Occipital lobe (tissue), 2 donors: ENCODE measurements around the gene NCAM2. TPM values are rescaled to one million over a fixed set of nuclear protein-coding genes. Genes with fewer than 3 reads are reported as not detected.

Source experiments
- DNase-seq: peaks from one replicate; lab custom pipeline; 2025; lab: John Stamatoyannopoulos, UW
- total RNA-seq: library from RNA; depleted of rRNA; stranded (reverse); fragments of >200 nt; gene quantifications from one replicate; pipeline ENCODE4 v1.2.3, GENCODE V29; 2014

The NCAM2 gene
- total RNA-seq, 1 donor from 2014 or later: 82.8 TPM

DNA sequence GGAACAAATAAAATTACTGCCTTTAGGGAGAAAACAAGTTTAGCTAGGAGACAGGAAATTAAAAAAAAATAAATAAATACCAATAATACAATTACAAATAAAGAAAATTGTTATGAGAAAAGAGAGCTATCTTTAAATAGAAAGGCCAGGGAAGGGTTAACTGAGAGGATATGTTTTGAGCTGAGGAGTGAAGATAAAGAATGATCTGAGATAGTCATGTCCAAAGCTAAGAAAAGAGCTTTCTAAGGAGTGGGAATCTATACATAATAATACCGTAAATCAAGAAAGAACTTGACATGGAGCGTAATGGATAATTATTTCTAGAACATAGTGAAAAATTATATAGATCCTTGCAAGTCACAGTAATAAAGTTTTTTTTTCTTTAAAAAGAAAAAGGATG, 176.5 kb downstream of the NCAM2 start:
- no peak for DNase-seq

DNA sequence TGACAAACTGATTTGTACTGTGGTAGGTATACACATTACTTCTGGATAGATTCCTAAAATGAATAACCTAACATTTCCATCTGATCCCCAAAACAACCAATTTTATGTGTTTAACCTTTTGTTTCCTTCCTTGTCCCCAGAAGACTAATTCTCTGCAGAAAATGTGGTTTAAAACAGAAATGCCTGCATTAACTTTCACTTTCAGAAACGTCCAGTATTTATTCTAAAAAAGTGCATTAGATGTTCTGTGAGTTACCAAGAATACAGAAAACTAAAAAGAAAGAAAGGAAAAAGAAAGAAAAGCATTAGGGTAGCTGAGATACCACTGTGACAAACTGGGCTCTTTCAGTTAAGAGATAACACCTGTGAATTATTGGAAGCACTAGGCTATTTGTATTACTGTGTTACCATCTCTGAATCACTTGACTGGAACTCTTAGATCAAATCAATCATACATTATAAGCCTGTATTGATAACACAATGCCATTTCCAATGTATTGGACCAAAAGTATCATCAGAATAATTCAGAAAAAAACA, 177.7 kb downstream of the NCAM2 start:
- no peak for DNase-seq

GRCh38 chr21:21177353-21177986, 179.3 kb downstream of the NCAM2 start:
- DNase-seq: no peak

GRCh38 chr21:21179619-21180298, 181.6 kb downstream of the NCAM2 start:
- DNase-seq: no peak

- no peak for DNase-seq
Observed at GRCh38 chr21:21182401-21183010, 184.3 kb downstream of the NCAM2 start.

DNA sequence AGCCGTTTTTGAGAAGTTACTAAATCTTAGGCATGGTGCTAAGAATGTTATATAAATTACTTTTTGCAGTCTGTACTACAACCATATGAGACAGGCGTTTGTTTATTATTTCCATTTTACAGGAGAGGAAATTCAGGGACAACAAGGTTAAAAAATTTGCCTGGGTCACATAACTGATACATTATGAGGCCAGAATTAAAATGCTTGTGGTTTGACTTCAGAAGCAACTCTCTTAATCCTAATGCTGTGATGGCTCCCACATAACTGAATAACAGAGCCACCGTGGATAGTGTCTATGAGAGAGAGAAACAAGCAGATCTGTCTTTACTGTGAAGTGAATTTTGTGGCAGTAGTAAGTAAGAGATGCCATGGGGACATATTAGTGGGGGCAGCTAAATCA, 184.9 kb downstream of the NCAM2 start:
- DNase-seq: no peak

- no peak for DNase-seq
Observed at GRCh38 chr21:21184771-21185528, 186.7 kb downstream of the NCAM2 start.

- no peak for DNase-seq
Observed at GRCh38 chr21:21187579-21187978, 189.4 kb downstream of the NCAM2 start.

DNA sequence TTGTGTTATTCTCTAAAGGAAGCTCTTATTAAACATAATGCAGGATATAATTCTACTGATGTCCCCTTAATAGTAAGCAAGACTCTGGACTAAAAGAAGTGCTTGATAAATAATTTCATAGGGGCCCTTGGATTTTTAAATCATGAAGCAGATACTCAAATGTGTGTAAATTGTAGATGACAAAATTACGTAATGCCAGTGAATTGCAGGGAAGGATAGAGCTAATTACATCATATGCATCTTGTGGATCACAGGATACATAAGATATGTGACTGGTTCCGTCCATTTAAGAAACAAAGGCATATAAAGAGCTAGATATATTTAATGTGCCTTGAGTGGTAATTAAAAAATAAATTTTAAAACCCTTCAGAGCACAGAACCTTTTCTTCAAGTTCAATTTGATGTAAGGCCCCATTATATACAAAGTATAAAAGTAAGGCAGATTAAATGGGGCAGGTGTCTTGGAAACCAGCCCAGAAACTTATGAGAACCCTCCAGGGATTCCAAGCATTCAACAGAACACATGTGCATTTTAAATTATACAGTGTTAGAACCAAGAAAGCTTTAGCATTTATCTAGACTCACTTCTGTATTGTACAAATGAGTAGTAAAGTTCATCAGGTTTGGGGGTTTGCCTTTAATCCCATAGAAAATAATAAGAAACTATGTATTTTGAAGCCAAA, 190.4 kb downstream of the NCAM2 start:
- DNase-seq: no peak

GRCh38 chr21:21195417-21195943, 197.3 kb downstream of the NCAM2 start:
- DNase-seq: no peak

GRCh38 chr21:21196087-21196486, 197.9 kb downstream of the NCAM2 start:
- DNase-seq: no peak

GRCh38 chr21:21196848-21197247, 198.6 kb downstream of the NCAM2 start:
- no peak for DNase-seq

DNA sequence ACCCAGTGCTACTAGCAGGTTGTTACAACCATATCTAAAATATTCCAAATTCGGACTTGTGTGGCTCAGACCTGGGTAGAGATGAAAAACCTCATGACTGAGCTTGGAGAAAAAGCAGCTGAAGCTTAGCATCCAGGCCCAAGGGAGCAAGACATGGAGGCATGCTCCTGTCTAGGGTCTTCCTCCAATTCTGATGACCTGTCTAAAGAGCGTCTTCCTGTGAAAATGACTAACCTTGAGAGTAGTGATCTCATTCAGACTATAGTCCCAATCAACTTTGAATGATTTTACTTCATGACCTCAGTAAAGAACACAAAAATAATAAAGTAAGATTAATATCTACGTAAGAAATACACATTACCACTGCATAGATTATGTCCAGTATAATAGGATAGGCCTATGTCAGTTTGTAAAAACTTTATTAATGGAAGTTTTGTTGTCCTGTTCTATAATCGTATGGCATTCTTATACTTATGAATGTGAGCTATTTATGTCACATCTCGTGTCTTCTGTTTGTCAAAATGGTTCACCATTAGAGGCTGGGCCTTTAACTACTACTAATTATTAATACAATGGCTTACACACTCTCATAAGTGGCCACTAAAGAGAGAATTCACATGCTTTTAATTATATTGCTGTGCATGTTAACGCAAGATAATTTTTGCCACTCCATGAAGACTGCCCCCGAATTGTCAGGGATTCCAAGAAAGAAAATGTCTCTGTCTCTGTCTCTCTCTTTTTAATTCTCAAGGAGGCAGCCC, 201.3 kb downstream of the NCAM2 start:
- DNase-seq: no peak

GRCh38 chr21:21200103-21200938, 202.1 kb downstream of the NCAM2 start:
- no peak for DNase-seq

GRCh38 chr21:21200939-21201615, 202.9 kb downstream of the NCAM2 start:
- no peak for DNase-seq

GRCh38 chr21:21203822-21204339, 205.7 kb downstream of the NCAM2 start:
- DNase-seq: no peak

- DNase-seq: no peak
Observed at GRCh38 chr21:21204366-21204996, 206.3 kb downstream of the NCAM2 start.

- DNase-seq: no peak
Observed at GRCh38 chr21:21205604-21206003, 207.4 kb downstream of the NCAM2 start.
